ENCODE measurements around the gene FAM13A. TPM values are rescaled to one million over a fixed set of nuclear protein-coding genes. Genes with fewer than 3 reads are reported as not detected.

The FAM13A gene
- total and polyA plus RNA-seq, 2 of the 13 experiments (the other 11 are each of a cell fraction or from before 2014, with no cell fraction given), result 1.2 to 36.2 TPM

DNA sequence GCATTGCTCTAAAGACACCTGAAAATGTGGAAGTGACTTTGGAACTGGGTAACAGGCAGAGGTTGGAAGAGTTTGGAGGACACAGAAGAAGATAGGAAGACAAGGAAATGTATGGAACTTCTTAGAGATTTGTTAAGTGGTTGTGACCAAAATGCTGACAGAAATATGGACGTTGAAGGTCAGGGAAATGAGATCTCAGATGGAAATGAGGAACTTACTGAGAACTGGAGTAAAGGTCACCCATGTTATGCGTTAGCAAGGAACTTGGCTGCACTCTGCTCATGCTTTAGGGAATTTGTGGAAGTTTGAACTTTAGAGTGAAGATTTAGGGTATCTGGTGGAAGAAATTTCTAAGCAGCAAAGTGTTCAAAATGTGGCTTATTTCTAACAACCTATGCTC lies 99.4 kb downstream of the FAM13A start (continued):
- TF ChIP-seq, protein P1, sequence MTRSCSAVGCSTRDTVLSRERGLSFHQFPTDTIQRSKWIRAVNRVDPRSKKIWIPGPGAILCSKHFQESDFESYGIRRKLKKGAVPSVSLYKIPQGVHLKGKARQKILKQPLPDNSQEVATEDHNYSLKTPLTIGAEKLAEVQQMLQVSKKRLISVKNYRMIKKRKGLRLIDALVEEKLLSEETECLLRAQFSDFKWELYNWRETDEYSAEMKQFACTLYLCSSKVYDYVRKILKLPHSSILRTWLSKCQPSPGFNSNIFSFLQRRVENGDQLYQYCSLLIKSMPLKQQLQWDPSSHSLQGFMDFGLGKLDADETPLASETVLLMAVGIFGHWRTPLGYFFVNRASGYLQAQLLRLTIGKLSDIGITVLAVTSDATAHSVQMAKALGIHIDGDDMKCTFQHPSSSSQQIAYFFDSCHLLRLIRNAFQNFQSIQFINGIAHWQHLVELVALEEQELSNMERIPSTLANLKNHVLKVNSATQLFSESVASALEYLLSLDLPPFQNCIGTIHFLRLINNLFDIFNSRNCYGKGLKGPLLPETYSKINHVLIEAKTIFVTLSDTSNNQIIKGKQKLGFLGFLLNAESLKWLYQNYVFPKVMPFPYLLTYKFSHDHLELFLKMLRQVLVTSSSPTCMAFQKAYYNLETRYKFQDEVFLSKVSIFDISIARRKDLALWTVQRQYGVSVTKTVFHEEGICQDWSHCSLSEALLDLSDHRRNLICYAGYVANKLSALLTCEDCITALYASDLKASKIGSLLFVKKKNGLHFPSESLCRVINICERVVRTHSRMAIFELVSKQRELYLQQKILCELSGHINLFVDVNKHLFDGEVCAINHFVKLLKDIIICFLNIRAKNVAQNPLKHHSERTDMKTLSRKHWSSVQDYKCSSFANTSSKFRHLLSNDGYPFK (CRISPR knock-in tag; IDR thresholded peaks at IDR 0.05; ENCODE audit: borderline replicate concordance), result no peak

GRCh38 chr4:88955580-88956380 lies 101.2 kb downstream of the FAM13A start:
- in situ Hi-C loops (cut with HindIII; ENCODE audit: extremely low pct_ligation_motif_present, low pct_unique_long_range_greater_than_20kb) (no loop called here), intact Hi-C loops (cut with micrococcal nuclease; ENCODE audit: unreplicated experiment) (no loop called here)
- no peaks in the 10 kb centered on the region for H4K20me1 ChIP-seq (ENCODE audit: insufficient read depth, low read length)
- ATAC-seq (no peak), FAIRE-seq (no peak), DNase-seq (ENCODE audit: low spot score) (no peak)
- BruUV-seq (replicated peaks), result no TSS peak
- no peak overlapping the region for H3K4me2 ChIP-seq (ENCODE audit: low read depth, low read length)
- H2AFZ ChIP-seq (ENCODE audit: low read length), result no peak overlapping the region
- no peaks in the 10 kb centered on the region for H3K79me2 ChIP-seq (ENCODE audit: insufficient read depth, low read length)
- no peaks in the 10 kb centered on the region for H3K9me3 ChIP-seq (ENCODE audit: low read length)
- POLR2A ChIA-PET, result no interaction called here
- no peaks in the 10 kb centered on the region for H3K36me3 ChIP-seq (replicated peaks in 1 of 2; ENCODE audit: control insufficient read depth in 1 of 2, insufficient read depth in 2 of 2, low read length in 2 of 2)
- no peak overlapping the region for H3K9ac ChIP-seq (ENCODE audit: insufficient read depth, low read depth, low read length)
- H3K27ac ChIP-seq (ENCODE audit: extremely low read length, insufficient read depth, low read length), result no peak overlapping the region
- 36% methylated on average over 3 of the region's 3 CpGs for WGBS (ENCODE audit: low lambda C conversion rate)
- no peak overlapping the region for H3K4me3 ChIP-seq (replicated peaks in 1 of 3; ENCODE audit: insufficient read depth in 1 of 3, low read depth in 2 of 3, low read length in 3 of 3)
- no peaks in the 10 kb centered on the region; a peak in 1 of 5 replicates for H3K27me3 ChIP-seq (ENCODE audit: control insufficient read depth in 1 of 2, insufficient read depth in 2 of 2, low read length in 2 of 2)
- H3K4me1 ChIP-seq (ENCODE audit: insufficient read depth, low read length), result no peaks in the 10 kb centered on the region
- CTCF ChIA-PET (ENCODE audit: low intra/inter-chr PET ratio, low total read pairs), result no interaction called here
- TF ChIP-seq HMGXB3 (CRISPR knock-in tag; IDR thresholded peaks at IDR 0.05; ENCODE audit: borderline replicate concordance), result no peak
- TF ChIP-seq ZNF569 (CRISPR knock-in tag; IDR thresholded peaks at IDR 0.05; ENCODE audit: borderline replicate concordance), result no peak
- no peak for TF ChIP-seq ZNF326 (CRISPR knock-in tag; IDR thresholded peaks at IDR 0.05; ENCODE audit: borderline replicate concordance)
- TF ChIP-seq ZNF10 (CRISPR knock-in tag; IDR thresholded peaks at IDR 0.05; ENCODE audit: borderline replicate concordance, low read depth), result no peak
- no peak for TF ChIP-seq ZNF615 (CRISPR knock-in tag; IDR thresholded peaks at IDR 0.05; ENCODE audit: borderline replicate concordance)
- TF ChIP-seq ZKSCAN5 (CRISPR knock-in tag; IDR thresholded peaks at IDR 0.05), result no peak
- no peak for TF ChIP-seq ZNF609 (CRISPR knock-in tag; IDR thresholded peaks at IDR 0.05; ENCODE audit: borderline replicate concordance)
